GM12873 (cell line): Measurements from ENCODE around the gene PIEZO1.

Source experiments
- TF ChIP-seq, protein P1 (sequence below): IDR thresholded peaks from 2 replicates; pipeline ENCODE4 v1.5.1; 2012; ENCODE audit warnings: low read depth, mild to moderate bottlenecking, moderate library complexity, low read length, control low read depth; ENCODE audit not compliant: insufficient read depth; ENCODE audit errors: missing control alignments

The PIEZO1 gene

GRCh38 chr16:88799569-88800276 lies 14.7 kb upstream of the PIEZO1 start:
- TF ChIP-seq, protein P1, sequence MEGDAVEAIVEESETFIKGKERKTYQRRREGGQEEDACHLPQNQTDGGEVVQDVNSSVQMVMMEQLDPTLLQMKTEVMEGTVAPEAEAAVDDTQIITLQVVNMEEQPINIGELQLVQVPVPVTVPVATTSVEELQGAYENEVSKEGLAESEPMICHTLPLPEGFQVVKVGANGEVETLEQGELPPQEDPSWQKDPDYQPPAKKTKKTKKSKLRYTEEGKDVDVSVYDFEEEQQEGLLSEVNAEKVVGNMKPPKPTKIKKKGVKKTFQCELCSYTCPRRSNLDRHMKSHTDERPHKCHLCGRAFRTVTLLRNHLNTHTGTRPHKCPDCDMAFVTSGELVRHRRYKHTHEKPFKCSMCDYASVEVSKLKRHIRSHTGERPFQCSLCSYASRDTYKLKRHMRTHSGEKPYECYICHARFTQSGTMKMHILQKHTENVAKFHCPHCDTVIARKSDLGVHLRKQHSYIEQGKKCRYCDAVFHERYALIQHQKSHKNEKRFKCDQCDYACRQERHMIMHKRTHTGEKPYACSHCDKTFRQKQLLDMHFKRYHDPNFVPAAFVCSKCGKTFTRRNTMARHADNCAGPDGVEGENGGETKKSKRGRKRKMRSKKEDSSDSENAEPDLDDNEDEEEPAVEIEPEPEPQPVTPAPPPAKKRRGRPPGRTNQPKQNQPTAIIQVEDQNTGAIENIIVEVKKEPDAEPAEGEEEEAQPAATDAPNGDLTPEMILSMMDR: no peak

DNA sequence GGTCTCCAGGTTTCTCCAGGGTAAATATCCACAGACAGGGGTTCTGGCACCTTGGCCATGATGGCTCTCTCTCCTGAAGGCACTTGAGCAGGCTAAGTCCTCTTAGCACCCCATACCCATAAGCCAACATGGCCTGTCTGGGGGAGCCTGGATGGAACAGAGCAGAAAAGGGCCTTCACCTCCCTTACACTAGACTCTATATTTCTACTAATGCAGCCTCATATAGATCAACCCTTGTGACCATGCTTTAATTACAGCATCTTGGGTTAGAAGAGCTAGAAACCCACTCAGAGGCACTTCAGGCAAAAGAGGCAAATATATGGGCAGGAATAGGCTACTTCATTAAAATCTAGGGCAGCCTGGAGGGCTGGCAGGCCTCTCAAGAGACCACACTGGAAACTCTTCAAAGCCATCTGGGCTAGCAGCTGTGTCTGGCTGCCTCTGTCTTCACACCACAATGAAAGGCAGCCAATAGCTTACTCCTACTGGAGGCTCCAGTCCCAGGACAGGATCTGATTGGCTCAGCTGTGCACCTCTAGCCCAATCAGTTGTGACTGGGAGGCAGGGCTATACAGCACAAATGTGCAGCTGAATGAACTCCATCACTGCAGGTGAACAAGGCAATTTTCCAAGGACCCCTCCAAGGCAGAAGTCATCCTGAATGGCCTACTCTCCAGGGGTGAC lies 13.9 kb upstream of the PIEZO1 start:
- TF ChIP-seq, protein P1: no peak

DNA sequence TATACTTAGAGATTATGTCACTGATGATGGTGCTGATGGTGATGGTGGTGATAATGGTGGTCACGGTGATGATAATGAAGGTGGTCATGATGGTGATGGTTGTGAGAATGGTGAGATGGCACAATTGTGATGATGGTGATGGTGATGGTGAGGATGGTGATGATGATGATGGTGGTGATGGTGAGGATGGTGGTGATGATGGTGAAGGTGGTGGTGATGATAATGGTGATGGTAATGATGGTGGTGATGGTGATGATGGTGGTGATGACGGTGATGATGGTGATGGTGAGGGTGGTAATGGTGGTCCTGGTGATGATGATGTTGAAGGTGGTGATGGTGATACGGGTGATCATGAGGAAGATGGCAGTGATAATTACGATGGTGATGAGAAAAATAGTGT lies 13.1 kb upstream of the PIEZO1 start:
- TF ChIP-seq, protein P1: no peak

DNA sequence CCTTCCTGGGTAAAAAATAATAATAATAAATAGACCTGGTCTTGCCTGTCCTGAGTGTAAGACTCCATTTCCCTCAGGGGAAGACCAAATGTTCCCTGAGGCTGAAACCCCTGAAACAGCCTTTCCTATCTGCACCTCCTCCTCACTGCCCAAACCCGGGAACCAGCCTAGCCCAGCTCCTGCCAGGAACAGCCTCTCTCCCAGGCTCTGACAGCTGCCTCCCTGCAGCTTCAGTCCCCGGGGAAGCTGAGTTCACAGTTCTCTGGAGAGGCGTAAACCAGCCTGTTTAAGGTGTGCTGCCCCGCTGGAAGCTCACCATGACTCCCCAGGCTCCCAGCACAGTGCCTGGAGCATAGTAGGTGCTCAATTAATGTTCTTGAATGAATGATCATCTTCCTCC lies 11.3 kb upstream of the PIEZO1 start:
- TF ChIP-seq, protein P1: no peak

DNA sequence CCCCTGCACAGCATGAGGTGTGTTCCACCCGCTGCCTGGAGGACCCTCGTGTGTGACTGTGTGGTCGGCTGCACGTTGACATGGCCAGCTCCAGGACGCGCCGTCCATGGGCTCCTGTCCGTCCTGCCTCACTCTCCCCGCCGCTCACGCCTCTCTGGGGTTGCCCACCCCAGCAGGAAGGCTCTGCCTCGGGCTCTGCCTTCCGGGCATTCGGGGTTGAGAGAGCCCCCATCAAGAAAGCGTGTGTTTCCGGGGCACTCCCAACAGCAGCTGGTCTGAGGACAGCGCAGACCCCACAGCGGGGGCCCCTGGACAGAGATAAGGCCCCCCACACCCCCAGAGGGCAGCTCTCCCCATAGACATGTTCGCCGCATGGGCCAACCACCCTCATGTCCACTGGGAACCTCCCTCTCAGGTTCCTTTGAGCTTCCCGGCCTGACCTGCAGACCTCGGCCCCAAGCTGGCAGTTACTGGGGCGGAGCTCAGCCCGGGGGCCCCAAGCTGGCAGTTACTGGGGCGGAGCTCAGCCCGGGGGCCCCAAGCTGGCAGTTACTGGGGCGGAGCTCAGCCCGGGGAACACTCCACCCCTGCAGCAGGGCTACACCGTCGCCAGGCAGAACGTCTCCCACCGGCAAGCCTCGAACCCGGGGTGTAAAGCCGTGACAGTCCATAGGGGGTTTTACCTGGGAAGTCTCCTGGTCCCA lies 8.4 kb upstream of the PIEZO1 start:
- TF ChIP-seq, protein P1: no peak

DNA sequence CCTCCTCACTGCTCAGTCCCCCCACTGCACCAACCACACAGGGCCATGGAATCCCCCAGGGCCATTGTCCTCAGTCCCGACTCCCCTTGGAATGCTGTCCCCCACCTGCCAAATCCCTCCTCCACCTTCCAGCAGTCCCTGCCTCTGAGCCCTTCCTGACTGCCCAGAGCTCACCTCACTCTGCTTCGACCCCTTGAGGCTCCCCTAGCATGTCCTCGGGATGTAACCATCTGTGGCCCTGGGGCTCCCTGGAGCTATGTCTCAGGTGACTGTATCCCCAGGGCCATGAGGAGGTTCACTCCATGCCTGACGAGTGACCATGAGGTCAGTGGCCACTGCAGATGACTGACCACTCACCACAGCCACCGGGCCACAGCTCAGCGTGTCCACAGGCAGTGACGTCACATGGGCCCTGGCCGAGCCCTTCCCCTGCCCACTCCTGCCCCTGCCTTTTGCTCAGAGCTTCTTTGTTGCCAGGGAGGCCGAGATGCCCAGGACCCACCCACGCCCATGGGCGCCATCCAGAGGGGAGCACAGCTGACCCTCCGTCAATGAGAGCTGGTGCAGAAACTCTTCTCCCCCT lies 7.7 kb upstream of the PIEZO1 start:
- TF ChIP-seq, protein P1: no peak

- TF ChIP-seq, protein P1: no peak
Measured at GRCh38 chr16:88792078-88792550, 7.1 kb upstream of the PIEZO1 start.
